ENCODE results near the gene SIM2. TPM values are rescaled to one million over a fixed set of nuclear protein-coding genes. Genes with fewer than 3 reads are reported as not detected.

The SIM2 gene
- total and polyA plus RNA-seq, 2 experiments from 2014 or later = 0.16 to 0.49 TPM

DNA sequence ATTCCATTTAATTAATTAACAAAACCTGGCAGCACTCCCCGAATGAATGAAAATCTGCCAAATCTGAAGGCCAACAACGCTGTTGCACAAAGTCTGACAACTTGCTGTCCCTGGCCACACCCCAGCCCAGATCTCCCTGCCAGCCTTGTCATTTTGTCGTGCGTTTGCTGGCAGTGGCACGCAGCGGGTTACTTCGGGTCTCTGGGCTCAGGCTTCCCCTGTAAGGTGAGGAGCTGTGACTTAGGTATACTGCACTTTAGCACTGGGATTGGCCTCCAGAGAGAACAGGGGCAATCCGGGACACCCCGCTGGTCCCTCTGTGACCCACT lies 34.3 kb upstream of the SIM2 start:
- DNase-seq (ENCODE audit: low spot score) (no peak), ATAC-seq (peak; percentile 26; the same call in 1 of the 3 replicates)
- H3K4me3 Mint-ChIP-seq = no peak overlapping the region
- no peaks in the 10 kb centered on the region for H3K36me3 Mint-ChIP-seq (ENCODE audit: low read depth)
- Histone ChIP-seq H2AFZ (no peak overlapping the region), H3F3A (replicated peaks; ENCODE audit: low read depth) (no peaks in the 10 kb centered on the region), H3K36me3 (ENCODE audit: insufficient read depth) (no peaks in the 10 kb centered on the region), H3K79me2 (replicated peaks; ENCODE audit: insufficient read depth) (no peaks in the 10 kb centered on the region), H3K4me3 (no peak overlapping the region), H3K4me1 (ENCODE audit: insufficient read depth) (no peaks in the 10 kb centered on the region), H3K4me2 (no peak overlapping the region), H4K20me1 (replicated peaks; ENCODE audit: insufficient read depth) (no peaks in the 10 kb centered on the region), H3K27me3 (ENCODE audit: insufficient read depth) (no peaks in the 10 kb centered on the region), H3K9me2 (ENCODE audit: insufficient read depth) (no peaks in the 10 kb centered on the region), H3K27ac (ENCODE audit: low read depth) (no peak overlapping the region)
- TF ChIP-seq POLR2AphosphoS5 (IDR thresholded peaks at IDR 0.05; ENCODE audit: low read depth) = no peak
- no peak for TF ChIP-seq CREB1 (CRISPR knock-in tag; IDR thresholded peaks at IDR 0.05; ENCODE audit: low read depth)
- TF ChIP-seq STAT1 (IDR thresholded peaks at IDR 0.05; ENCODE audit: unreplicated experiment) = no peak
- TF ChIP-seq, protein P1, sequence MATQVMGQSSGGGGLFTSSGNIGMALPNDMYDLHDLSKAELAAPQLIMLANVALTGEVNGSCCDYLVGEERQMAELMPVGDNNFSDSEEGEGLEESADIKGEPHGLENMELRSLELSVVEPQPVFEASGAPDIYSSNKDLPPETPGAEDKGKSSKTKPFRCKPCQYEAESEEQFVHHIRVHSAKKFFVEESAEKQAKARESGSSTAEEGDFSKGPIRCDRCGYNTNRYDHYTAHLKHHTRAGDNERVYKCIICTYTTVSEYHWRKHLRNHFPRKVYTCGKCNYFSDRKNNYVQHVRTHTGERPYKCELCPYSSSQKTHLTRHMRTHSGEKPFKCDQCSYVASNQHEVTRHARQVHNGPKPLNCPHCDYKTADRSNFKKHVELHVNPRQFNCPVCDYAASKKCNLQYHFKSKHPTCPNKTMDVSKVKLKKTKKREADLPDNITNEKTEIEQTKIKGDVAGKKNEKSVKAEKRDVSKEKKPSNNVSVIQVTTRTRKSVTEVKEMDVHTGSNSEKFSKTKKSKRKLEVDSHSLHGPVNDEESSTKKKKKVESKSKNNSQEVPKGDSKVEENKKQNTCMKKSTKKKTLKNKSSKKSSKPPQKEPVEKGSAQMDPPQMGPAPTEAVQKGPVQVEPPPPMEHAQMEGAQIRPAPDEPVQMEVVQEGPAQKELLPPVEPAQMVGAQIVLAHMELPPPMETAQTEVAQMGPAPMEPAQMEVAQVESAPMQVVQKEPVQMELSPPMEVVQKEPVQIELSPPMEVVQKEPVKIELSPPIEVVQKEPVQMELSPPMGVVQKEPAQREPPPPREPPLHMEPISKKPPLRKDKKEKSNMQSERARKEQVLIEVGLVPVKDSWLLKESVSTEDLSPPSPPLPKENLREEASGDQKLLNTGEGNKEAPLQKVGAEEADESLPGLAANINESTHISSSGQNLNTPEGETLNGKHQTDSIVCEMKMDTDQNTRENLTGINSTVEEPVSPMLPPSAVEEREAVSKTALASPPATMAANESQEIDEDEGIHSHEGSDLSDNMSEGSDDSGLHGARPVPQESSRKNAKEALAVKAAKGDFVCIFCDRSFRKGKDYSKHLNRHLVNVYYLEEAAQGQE (IDR thresholded peaks at IDR 0.05; ENCODE audit: unreplicated experiment) = no peak
- no peak for TF ChIP-seq ZNF331 (CRISPR knock-in tag; IDR thresholded peaks at IDR 0.05; ENCODE audit: low read depth)
- TF ChIP-seq EZH2phosphoT487 (IDR thresholded peaks at IDR 0.05; ENCODE audit: unreplicated experiment) = no peak
- TF ChIP-seq NANOG (IDR thresholded peaks at IDR 0.05; ENCODE audit: borderline replicate concordance) = no peak
- TF ChIP-seq, protein P2, sequence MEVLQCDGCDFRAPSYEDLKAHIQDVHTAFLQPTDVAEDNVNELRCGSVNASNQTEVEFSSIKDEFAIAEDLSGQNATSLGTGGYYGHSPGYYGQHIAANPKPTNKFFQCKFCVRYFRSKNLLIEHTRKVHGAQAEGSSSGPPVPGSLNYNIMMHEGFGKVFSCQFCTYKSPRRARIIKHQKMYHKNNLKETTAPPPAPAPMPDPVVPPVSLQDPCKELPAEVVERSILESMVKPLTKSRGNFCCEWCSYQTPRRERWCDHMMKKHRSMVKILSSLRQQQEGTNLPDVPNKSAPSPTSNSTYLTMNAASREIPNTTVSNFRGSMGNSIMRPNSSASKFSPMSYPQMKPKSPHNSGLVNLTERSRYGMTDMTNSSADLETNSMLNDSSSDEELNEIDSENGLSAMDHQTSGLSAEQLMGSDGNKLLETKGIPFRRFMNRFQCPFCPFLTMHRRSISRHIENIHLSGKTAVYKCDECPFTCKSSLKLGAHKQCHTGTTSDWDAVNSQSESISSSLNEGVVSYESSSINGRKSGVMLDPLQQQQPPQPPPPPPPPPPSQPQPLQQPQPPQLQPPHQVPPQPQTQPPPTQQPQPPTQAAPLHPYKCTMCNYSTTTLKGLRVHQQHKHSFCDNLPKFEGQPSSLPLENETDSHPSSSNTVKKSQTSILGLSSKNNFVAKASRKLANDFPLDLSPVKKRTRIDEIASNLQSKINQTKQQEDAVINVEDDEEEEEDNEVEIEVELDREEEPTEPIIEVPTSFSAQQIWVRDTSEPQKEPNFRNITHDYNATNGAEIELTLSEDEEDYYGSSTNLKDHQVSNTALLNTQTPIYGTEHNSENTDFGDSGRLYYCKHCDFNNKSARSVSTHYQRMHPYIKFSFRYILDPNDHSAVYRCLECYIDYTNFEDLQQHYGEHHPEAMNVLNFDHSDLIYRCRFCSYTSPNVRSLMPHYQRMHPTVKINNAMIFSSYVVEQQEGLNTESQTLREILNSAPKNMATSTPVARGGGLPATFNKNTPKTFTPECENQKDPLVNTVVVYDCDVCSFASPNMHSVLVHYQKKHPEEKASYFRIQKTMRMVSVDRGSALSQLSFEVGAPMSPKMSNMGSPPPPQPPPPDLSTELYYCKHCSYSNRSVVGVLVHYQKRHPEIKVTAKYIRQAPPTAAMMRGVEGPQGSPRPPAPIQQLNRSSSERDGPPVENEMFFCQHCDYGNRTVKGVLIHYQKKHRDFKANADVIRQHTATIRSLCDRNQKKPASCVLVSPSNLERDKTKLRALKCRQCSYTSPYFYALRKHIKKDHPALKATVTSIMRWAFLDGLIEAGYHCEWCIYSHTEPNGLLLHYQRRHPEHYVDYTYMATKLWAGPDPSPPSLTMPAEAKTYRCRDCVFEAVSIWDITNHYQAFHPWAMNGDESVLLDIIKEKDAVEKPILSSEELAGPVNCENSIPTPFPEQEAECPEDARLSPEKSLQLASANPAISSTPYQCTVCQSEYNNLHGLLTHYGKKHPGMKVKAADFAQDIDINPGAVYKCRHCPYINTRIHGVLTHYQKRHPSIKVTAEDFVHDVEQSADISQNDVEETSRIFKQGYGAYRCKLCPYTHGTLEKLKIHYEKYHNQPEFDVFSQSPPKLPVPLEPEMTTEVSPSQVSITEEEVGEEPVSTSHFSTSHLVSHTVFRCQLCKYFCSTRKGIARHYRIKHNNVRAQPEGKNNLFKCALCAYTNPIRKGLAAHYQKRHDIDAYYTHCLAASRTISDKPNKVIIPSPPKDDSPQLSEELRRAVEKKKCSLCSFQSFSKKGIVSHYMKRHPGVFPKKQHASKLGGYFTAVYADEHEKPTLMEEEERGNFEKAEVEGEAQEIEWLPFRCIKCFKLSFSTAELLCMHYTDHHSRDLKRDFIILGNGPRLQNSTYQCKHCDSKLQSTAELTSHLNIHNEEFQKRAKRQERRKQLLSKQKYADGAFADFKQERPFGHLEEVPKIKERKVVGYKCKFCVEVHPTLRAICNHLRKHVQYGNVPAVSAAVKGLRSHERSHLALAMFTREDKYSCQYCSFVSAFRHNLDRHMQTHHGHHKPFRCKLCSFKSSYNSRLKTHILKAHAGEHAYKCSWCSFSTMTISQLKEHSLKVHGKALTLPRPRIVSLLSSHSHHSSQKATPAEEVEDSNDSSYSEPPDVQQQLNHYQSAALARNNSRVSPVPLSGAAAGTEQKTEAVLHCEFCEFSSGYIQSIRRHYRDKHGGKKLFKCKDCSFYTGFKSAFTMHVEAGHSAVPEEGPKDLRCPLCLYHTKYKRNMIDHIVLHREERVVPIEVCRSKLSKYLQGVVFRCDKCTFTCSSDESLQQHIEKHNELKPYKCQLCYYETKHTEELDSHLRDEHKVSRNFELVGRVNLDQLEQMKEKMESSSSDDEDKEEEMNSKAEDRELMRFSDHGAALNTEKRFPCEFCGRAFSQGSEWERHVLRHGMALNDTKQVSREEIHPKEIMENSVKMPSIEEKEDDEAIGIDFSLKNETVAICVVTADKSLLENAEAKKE (CRISPR knock-in tag; IDR thresholded peaks at IDR 0.05) = no peak
- TF ChIP-seq ETS1 (IDR thresholded peaks at IDR 0.05) = no peak
- TF ChIP-seq ZNF114 (CRISPR knock-in tag; IDR thresholded peaks at IDR 0.05) = no peak
- no peak for TF ChIP-seq CTCF (conservative IDR thresholded peaks at IDR 0.05; ENCODE audit: low read depth in 2 of 2)
- no peak for TF ChIP-seq EZH2 (IDR thresholded peaks at IDR 0.05; ENCODE audit: low read depth, unreplicated experiment)
- no peak for TF ChIP-seq JUNB (IDR thresholded peaks at IDR 0.05; ENCODE audit: unreplicated experiment)
- H3K4me1 Mint-ChIP-seq = peaks cover 17% of the 10 kb centered on the region
- no peak overlapping the region for H3K27ac Mint-ChIP-seq
- peaks cover 25% of the 10 kb centered on the region for H3K27me3 Mint-ChIP-seq (ENCODE audit: insufficient read depth, low read depth, poor library complexity)
- no peaks in the 10 kb centered on the region for H3K9me3 Mint-ChIP-seq
